NCI-H2029 treated with DMSO at 0.1 percent for 48 hours (cell line): ENCODE data around the gene OGG1.

Experiments used
- DNase-seq: peaks from one replicate; lab custom pipeline; 2025; lab: John Stamatoyannopoulos, UW

The OGG1 gene

GRCh38 chr3:9749645-9750555, at the start of gene OGG1:
Gene OGG1 (plus strand): TSS chr3:9749952. CDS start chr3:9750287, 335 bp downstream.
- peak; percentile 96 for DNase-seq

GRCh38 chr3:9700536-9700935, 49.2 kb upstream of the OGG1 start:
- DNase-seq, result no peak

GRCh38 chr3:9701006-9701405, 48.7 kb upstream of the OGG1 start:
- no peak for DNase-seq

GRCh38 chr3:9701711-9702110, 48.0 kb upstream of the OGG1 start:
- DNase-seq, result no peak

- DNase-seq, result no peak
These were observed 46.5 kb upstream of the OGG1 start for GRCh38 chr3:9703240-9703639.

- DNase-seq, result no peak
These were observed 45.9 kb upstream of the OGG1 start, which contains the start of gene CPNE9 for GRCh38 chr3:9703736-9704346. Gene CPNE9 (plus strand): TSS chr3:9703833. CDS start chr3:9703997, 164 bp downstream.

GRCh38 chr3:9704347-9705322, 45.1 kb upstream of the OGG1 start:
- DNase-seq, result peak; percentile 38

- DNase-seq, result no peak
These were observed 39.5 kb upstream of the OGG1 start for GRCh38 chr3:9710174-9710739.

GRCh38 chr3:9712415-9712814, 37.3 kb upstream of the OGG1 start:
- DNase-seq, result no peak

GRCh38 chr3:9713142-9713541, 36.6 kb upstream of the OGG1 start:
- DNase-seq, result no peak

- DNase-seq, result no peak
These were observed 34.6 kb upstream of the OGG1 start for GRCh38 chr3:9715136-9715535.

- DNase-seq, result no peak
These were observed 33.9 kb upstream of the OGG1 start for GRCh38 chr3:9715764-9716437.

- DNase-seq, result no peak
These were observed 32.8 kb upstream of the OGG1 start for GRCh38 chr3:9716801-9717555.

- DNase-seq, result no peak
These were observed 32.2 kb upstream of the OGG1 start for GRCh38 chr3:9717563-9717962.

- no peak for DNase-seq
These were observed 31.6 kb upstream of the OGG1 start for GRCh38 chr3:9718118-9718517.

- no peak for DNase-seq
These were observed 28.6 kb upstream of the OGG1 start for GRCh38 chr3:9721015-9721699.

GRCh38 chr3:9721700-9722060, 28.1 kb upstream of the OGG1 start:
- DNase-seq, result no peak

- no peak for DNase-seq
These were observed 23.8 kb upstream of the OGG1 start for GRCh38 chr3:9725775-9726515.

GRCh38 chr3:9727041-9727595, 22.6 kb upstream of the OGG1 start:
- DNase-seq, result no peak
